GM21786 (cell line): ENCODE data around the gene ZBTB34.
"Not testable (repeated sequence)": the region's sequence is repeated elsewhere in the genome, so short reads cannot be mapped to it uniquely, and the experiment has no call there.

Experiments
- ATAC-seq: cut with Tn5 transposase; IDR thresholded peaks from one replicate; pipeline ENCODE4 v1.9.1; 2021; ENCODE audit not compliant: unreplicated experiment

Gene ZBTB34, protein sequence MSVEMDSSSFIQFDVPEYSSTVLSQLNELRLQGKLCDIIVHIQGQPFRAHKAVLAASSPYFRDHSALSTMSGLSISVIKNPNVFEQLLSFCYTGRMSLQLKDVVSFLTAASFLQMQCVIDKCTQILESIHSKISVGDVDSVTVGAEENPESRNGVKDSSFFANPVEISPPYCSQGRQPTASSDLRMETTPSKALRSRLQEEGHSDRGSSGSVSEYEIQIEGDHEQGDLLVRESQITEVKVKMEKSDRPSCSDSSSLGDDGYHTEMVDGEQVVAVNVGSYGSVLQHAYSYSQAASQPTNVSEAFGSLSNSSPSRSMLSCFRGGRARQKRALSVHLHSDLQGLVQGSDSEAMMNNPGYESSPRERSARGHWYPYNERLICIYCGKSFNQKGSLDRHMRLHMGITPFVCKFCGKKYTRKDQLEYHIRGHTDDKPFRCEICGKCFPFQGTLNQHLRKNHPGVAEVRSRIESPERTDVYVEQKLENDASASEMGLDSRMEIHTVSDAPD

DNA sequence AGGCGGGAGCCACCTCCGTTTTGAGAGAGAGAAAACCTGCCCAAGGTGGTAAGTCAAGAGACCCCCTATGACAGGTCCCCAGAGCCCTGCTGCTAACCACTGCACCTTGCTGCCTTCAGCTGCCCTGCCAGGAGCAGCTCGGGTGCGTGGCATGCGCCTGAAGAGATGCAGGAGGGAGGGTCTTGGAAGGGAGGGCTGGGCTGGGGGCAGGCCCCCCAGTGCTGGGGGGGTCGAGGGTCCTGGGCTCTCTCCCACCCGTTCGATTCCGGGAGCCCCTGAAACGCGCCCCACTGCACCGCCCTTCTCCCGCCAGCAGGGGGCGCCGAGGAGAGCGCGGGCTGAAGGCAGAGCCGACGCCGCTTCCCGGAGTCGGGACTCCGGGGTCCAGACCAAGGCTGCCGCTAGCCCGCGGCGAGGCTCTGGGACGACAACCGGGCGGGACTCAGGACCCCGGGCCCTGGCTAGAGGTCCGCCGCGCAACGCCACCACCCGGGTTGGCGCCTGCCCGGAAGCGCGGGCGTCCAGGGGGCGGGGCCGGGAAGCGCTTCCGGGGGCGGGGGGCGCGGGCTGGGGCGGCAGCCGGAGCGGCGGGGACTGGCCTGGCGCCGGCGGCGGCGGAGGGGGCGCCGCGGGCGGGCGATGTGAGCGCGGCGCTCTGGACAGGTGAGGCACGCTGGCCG, at the start of gene ZBTB34:
Gene ZBTB34 (plus strand): TSS at position 563 of the 680 bp plus-strand sequence. CDS start 18,761 bp downstream, outside the sequence.
- peak; percentile 66 for ATAC-seq

- no peak for ATAC-seq
These were observed 47.4 kb upstream of the ZBTB34 start for GRCh38 chr9:126813072-126813471.

- ATAC-seq: no peak
These were observed 46.3 kb upstream of the ZBTB34 start for GRCh38 chr9:126814091-126814490.

GRCh38 chr9:126817615-126818014, 42.8 kb upstream of the ZBTB34 start:
- ATAC-seq: not testable (repeated sequence)

DNA sequence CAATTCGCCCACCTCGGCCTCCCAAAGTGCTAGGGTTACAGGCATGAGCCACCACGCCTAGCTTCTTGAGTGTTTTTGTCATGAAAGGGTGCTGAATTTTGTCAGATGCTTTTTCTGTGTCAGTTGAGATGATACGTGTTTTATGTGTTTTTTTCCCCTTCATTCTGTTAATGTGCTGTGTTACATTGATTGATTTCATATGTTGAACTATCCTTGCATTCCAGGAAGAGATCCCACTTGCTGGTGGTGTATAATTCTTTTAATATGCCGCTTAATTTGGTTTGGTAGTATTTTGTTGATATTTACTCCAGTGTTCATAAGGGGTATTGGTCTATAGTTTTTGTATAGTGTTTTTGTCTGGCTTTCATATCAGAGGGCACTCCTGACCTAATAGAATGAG, 42.0 kb upstream of the ZBTB34 start:
- ATAC-seq: no peak

DNA sequence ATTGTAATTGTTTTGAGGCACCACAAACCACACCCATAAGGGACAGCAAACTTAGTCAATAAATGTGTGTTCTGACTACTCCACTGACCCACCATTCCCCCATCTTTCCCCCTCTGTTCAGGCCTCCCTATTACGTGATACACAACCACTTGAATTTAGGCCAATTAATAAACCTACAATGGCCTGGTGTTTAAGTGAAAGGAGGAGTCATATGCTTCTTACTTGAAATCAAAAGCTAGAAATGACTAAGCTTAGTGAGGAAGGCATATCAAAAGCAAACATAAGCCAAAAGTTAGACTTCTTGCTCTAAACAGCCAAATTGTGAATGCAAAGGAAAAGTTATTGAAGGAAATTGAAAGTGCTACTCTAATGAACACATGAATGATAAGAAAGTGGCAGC, 41.0 kb upstream of the ZBTB34 start:
- ATAC-seq: no peak

GRCh38 chr9:126822278-126822677, 38.2 kb upstream of the ZBTB34 start:
- ATAC-seq: no peak

- ATAC-seq: no peak
These were observed 37.6 kb upstream of the ZBTB34 start for GRCh38 chr9:126822873-126823272.

GRCh38 chr9:126824052-126824451, 36.4 kb upstream of the ZBTB34 start:
- not testable (repeated sequence) for ATAC-seq

- ATAC-seq: no peak
These were observed 33.2 kb upstream of the ZBTB34 start for GRCh38 chr9:126827227-126827626.

GRCh38 chr9:126829035-126829434, 31.4 kb upstream of the ZBTB34 start:
- ATAC-seq: no peak

- no peak for ATAC-seq
These were observed 29.6 kb upstream of the ZBTB34 start for GRCh38 chr9:126830827-126831226.

DNA sequence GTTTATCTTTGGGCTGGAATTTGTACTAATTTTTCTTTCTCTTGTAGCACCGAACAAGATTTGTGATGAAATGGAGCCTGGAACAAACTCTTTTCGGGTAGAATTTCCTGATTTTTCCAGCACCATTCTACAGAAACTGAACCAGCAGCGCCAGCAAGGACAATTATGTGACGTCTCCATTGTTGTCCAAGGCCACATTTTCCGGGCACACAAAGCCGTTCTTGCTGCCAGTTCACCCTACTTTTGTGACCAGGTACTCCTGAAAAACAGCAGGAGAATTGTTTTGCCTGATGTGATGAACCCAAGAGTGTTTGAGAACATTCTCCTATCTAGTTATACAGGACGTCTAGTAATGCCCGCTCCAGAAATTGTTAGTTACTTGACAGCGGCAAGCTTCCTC, 28.0 kb upstream of the ZBTB34 start:
- ATAC-seq: no peak

DNA sequence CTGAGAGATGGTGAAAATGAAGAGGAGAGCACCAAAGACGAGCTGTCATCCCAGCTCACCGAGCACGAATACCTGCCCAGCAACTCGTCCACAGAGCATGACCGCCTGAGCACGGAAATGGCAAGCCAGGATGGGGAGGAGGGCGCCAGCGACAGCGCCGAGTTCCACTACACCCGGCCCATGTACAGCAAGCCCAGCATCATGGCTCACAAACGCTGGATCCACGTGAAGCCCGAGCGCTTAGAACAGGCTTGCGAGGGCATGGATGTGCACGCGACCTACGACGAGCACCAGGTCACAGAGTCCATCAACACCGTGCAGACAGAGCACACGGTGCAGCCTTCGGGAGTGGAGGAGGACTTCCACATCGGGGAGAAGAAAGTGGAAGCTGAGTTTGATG, 27.4 kb upstream of the ZBTB34 start:
- ATAC-seq: no peak

- ATAC-seq: no peak
These were observed 26.6 kb upstream of the ZBTB34 start for GRCh38 chr9:126833710-126834345.

DNA sequence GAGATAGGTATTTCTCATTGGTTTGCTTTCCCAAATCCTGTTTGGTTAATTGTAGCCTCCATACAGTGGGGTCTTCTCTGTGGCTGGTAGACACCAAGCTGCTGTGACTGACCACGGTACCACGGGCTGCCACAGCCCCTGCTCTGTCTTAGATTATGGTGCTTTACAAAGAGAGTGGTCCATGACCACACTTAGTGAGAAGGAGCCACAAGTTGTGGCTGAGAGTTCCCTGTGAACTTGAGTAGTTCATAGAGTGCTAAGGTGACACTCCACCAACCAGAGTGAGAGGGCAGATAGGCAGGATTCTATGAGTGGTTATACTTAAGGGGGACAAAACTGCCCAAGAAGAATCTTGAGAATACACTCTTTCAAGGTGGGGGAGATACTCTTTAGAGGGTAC, 25.8 kb upstream of the ZBTB34 start:
- no peak for ATAC-seq

DNA sequence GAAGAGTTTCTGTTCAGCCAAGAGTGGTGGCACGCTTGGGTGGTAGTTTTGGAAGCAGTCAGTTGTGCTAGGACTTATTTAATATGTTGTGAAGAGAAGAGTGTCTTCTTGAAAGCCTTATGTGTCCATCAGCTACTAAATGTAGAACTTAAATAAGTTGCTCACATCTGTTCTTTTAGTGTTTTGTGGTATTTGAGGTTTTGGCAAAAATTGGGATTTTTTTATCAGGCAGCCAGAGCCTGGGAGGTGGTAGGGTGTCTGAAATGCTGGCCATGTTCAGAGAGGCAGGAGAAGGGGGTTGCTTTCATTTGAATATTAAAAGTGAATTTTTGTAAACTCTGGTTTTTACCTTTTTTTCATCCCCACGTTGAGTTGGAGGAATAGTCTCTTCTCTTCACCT, 24.2 kb upstream of the ZBTB34 start:
- no peak for ATAC-seq

DNA sequence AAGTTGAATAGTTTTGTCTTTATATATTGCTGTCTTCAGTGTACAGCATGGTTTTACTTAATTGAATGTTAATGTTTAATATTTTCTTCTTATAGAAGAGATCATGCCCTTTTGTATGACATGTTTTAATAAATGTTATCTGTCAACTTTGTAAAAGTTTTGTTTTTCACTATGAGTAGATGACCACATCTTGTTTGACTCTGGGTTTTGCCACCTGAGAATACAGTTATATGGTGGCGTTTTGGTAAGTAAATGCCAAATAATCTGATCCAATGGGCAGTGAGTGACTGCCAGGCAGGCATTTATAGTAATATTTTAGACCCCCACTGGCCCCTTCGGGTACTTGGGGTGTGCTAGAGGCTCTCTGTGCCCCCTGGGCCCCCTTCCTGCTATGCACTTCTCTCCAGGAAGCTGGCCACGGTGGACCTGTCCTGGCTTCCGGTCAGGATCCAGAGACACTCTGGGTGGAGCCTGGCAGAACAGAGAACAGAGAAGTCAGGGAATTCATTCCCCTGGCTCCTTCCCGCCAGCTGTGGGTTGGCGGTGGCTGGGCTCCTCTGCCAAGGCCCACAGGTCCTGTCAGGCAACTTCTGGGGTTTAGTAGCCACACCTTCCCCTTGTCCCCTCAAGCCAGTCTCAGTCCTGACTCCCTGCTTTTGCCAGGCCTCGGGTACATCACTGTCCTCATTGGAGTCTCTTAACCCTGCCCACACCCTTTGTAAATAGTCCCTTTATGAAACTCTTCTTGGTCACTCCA, 22.2 kb upstream of the ZBTB34 start:
- ATAC-seq: no peak

- no peak for ATAC-seq
These were observed 21.5 kb upstream of the ZBTB34 start for GRCh38 chr9:126838895-126839294.

DNA sequence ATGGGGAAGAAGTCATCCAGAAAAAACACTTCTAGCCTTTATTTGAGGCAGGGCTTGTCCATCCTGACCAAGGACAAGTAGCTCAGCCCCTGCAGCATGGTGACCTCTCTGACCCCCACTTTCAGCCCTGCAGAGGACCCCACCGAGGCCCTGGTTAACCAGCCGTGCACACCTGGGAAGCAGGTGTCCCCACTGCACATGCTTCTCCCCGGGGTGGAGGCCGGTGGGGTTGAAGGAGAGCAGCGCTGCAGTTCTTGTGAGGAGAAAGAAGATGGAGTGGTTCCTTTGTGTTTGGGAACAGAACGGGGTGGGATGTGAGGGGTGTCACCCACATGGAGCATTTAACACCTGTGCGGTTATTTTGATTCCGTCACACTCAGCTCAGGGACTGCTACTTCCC, 21.1 kb upstream of the ZBTB34 start:
- ATAC-seq: no peak

GRCh38 chr9:126842220-126842842, 18.1 kb upstream of the ZBTB34 start:
- no peak for ATAC-seq
